Measurements from ENCODE around the gene FABP3.
"Not testable (repeated sequence)": the region's sequence is repeated elsewhere in the genome, so short reads cannot be mapped to it uniquely, and the experiment has no call there.

FABP3 gene

DNA sequence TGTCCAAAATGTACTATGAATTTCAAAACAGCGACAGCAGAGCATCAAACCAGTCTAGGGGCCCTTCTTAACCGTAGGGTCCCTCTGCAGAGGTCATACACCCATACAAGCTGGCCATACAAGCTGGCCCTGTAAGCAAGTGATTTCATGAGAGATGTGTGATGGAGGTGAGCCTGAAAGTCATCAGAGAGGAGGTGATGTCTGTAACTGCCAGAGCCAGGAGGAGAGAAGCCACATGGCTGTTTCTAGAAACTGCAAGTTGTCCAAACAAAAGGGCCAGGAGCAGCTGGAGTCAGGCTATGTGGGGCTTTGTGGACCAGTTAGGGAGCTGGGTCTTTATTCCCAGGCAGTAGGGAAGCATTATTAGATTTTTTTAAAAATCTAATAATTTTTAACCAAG is 25.4 kb upstream of the FABP3 start:
- DNase-seq (ENCODE audit: low spot score): no peak

DNA sequence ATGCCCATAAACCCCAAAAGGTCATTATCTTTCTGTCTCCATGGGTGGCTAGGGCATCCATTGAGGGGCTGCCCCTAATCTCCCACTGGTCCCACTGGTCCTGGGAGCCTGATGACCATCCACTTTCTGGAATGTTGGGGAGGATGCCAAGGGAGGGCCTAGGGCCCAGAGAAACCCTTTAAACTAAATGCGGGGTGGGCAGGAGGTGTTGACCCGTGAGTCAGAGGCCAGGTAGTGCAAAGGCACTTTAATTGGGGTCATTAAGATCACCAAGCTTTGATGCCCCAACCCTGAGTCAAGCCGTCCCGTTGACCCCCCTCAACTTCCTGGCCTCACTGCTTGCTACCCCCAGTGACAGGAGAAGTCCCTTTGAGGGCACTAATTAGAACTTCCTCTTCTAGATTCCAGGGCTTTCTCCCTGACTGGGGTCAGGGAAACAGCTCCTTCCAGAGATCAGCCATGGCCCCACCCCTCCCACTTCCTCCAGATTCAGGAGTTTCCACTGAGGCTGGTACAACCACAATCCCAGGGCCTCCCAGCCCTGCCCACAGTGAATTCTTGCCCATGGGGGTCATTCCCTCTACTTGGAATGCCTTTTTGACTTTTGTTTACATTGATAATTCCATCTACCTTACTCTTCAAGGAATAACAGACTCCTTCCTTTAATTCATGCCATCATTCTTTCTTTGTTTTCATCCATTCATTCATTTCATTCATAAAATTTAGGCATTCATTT is 24.7 kb upstream of the FABP3 start:
- DNase-seq (ENCODE audit: low spot score): no peak

DNA sequence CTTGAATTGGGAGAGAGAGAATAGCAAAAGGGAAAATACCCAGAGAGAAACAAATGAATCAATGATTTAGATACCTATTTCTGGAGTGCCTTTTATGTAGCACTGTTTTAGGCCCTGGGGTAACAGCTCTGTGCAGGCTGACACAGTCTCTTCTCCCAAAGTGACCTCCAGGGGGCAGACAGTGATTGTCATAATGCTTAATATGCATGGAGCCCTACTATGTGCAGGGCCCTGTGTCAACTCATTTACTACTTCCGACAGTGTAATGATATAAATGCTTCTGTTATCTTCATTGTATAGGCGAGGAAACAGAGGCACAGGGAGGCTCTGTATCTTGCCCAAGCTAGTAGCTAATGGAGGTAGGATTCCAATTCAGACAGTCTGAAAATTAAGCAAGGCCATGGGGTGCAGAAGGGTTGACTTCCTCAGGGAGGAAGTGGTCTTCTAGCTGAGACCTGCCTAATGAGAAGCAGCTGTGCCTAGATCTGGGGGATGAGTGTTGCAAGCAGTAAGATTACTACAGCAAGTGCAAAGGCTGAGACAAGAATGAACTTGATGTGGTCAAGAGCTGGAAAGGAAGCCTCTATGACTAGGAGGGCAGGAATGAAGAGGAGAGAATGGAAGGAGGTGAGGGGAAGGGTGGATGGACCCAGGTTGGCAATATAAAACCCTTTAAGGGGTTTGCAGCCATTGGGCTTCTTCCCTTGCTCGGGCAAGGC is 23.9 kb upstream of the FABP3 start:
- no peak for DNase-seq (ENCODE audit: low spot score)

DNA sequence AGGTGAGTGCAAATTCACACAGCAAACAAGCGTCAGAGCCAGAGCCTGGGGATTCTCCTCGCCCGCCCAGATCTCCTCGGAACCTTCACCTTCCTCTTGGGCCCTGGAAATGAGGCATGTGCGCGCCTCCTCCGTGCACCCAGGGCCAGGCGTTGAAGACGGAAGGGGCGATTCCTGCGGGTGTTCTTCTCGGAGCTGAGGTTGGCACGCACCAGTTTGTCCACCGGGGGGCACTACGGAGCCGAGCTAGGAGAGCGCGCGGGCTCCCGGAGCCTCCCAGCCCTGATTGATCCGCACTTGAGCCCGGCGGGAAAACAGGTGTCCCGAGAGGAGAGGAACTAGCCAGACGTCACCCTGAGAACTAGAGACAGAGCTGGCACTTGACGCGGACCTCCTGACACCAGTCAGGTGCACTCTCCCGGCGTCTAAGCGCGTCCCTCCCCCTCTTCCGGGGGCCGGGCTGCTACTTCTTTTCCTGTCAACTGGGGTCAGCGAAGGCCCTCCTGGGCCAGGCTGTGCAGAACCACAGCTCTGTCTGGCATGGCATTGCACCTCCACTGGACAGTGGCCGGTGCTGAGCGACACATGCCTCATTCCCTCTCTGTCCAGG is 21.8 kb upstream of the FABP3 start:
- peak; percentile 83 for DNase-seq (ENCODE audit: low spot score)

DNA sequence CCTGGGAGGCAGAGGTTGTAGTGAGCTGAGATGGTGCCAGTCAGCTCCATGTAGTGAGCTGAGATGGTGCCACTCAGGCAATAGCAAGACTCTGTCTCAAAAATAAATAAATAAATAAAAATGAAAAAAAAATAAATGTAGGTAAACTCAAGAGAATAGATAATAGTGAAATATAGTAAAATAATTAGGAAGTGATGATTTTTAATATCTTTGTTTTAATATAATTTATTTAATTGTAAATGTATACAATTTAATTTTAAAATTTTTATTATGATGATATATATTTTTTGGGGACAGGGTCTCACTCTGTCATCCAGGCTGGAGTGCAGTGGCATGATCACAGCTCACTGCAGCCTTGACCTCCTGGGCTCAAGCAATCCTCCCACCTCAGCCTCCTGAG is 20.6 kb upstream of the FABP3 start:
- DNase-seq (ENCODE audit: low spot score): no peak

DNA sequence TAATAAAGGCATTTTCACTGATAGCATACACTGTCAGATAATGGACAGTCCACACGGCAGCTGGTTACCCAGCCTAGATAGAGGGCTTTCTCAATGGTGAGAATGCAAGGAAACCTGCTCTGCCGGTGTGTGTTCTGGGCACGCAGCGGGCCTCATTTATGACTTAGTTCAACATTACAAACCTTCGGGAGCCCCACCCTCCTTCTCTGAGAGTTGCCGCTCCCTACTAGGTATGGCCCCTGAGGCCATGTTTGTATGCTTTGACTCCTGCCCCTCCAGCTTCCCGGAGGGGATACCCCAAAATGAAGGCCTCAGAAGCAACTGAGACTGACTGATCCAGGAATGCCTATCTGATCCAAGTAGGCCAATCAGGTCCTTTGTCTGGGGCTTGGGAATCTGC is 17.2 kb upstream of the FABP3 start:
- no peak for DNase-seq (ENCODE audit: low spot score)

DNA sequence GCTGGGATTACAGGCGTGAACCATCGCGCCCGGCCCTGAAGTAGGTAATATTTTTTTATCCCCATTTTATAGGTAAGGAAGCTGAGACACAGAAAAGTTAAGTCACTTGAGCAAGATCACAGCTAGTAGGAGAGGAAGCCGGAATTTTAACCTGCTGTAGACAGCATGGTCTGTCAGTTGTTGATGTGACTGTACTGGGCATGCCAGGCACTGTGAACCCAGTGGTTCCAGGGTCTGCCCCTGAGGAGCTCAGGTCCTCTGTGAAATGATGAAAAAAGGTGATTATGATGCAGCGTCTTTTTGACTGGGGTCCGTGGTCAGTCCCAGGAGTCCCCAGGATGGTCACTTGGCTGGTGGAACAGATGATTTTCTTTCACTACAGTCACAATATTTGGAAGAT is 16.7 kb upstream of the FABP3 start:
- no peak for DNase-seq (ENCODE audit: low spot score)

DNA sequence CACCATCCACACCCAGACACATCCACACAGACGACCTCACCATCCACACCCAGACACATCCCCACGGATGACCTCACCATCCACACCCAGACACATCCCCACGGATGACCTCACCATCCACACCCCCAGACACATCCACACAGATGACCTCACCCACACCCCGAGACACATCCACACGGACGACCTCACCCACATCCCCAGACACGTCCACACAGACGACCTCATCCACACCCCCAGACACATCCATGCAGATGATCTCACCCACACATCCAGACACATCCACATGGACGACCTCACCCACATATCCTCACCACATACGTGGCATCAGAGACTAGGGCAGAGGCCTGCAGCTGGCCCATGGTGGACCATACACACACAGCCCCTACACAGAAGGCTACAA is 14.7 kb upstream of the FABP3 start:
- no peak for DNase-seq (ENCODE audit: low spot score)

DNA sequence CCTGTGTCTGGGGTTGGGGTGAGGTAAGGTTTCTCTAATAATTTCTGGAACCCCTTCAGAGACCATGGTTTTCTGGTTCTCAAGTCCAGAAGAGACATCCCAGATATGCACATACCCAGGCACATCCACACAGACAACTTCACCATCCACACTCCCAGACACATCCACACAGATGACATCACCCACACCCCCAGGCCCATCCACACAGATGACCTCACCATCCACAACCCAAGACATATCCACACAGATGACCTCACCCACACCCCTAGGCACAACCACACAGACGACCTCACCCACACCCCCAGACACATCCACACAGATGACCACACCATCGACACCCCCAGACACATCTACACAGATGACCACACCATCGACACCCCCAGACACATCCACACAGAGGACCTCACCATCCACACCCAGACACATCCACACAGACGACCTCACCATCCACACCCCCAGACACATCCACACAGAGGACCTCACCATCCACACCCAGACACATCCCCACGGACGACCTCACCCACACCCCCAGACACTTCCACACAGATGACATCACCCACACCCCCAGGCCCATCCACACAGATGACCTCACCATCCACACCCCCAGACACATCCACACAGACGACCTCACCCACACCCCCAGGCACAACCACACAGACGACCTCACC is 13.8 kb upstream of the FABP3 start:
- not testable (repeated sequence) for DNase-seq (ENCODE audit: low spot score)

DNA sequence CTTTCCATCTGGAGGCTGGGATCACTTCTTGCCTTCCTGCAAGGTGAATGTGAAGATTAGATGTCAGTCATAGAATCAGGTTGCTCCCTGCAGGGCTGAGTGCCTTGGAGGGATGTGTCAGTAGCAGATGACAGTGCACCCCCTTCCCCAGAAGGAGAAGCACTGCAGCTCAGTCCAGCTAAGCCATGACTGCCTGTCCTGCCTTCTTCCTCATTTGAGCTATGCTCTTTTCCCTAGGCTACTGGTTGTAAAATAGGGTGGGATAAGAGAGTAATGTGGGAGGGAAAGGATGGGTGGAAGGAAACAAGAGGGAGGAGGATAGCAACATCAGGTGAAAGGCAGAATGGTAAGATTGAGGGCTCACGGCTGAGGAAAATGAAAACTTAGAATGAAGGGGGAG is 11.1 kb upstream of the FABP3 start:
- DNase-seq (ENCODE audit: low spot score): no peak

DNA sequence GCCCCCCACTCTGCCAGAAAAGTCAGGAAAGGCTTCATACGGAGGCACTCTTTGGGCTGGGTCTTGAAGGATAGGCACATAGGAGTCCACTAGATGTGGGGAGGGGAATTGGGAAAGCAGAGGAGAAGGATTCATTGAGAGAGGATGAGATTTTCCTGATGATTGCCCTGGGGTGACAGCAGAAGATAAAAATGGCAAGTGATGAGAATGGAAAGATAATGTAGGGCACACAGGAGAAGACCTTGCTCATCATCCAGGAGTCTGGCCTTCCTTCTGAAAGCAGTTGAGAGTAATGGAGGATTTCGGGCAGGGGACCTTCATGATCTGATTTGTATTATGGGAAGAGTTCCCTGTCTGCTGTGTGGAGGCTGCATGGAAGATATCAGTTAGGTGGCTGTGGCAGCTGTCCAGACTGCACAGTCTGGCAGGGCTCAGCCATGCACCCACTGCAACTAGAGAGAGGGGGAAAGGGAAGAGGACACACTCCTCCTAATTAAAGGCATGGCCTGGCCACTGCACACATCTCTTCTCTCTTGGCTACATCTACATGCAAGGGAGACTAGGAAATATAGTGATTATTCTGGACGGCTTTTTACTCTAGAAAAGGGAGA is 9.6 kb upstream of the FABP3 start:
- DNase-seq (ENCODE audit: low spot score): no peak

DNA sequence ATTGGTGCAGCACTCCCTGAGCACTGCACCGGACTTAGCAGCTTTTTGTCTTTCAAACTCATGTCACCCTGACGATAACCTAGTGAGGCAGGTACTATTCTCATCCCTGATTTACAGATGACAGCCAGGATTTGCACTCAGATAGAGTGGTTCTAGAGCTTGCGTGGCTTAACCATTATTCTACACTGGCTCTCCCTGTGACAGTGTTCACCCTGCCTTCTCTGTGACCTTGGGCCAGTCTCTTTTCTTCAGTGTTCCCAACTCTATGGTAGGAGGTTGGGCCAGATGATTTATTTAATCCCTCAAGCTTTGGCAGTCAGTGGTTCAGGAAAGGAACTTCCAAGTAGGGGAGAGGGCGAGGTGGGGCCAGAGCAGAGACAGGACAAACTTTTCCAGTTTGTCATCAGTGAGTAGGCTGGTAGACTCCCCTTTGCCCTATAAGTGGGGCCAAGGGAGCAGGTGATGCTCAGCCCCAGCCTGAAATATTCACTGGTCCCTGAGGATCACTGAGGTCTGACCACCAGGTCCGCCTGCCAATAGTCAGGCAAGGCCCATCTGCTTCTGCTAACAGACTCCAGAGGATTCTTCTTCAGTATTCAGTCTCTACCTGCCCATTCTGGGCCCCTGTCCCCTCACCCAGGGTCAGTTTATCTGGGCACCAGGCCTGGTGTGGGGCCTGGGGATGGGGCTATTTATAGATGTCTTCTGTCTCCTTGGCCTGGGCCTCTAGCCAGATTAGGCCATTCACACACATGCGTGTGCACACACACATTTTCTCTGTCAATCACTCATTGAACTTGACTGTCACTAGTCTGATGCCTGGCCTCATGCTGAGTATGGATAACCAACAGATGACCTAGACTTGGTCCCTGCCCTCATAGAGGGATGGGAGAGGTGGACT is 8.8 kb upstream of the FABP3 start:
- no peak for DNase-seq (ENCODE audit: low spot score)

DNA sequence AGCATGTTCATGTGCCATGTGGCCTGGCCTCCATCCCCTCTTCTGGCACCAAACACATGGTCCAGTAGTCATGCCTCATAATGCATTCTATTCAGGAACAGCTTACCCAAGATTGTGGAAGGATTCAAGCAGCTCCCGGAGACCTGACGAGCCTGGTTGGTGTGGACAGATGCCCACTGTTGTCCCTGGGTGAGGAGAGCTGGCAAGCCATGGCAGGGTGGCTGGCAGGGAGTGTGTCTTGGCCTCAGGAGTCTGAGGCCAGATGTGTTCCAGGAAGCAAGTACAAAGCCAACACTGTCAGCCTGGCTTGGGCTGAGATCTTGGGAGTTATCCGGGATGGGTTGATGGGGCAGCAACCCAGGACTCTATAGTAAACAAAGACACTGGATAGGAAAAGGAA is 7.3 kb upstream of the FABP3 start:
- DNase-seq (ENCODE audit: low spot score): no peak

DNA sequence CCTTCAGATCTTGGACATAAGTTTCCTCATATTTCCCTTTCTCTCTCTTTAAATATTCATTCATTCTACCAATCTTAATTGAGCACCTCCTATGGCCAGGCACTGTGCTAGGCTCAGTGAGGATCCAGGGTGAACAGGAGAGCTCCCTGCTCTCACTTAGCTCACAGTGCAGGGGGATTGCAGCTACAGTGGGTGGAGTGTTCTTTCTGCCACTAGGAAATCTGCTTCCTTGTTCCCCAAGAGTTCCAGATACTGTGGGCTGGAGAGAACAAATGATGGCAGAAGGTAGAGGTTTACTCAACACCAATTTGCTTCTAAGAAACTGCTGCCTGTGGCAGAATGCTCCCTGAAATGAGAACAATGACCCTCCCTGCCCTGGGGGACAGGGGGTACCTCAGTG is 5.1 kb upstream of the FABP3 start:
- no peak for DNase-seq (ENCODE audit: low spot score)

DNA sequence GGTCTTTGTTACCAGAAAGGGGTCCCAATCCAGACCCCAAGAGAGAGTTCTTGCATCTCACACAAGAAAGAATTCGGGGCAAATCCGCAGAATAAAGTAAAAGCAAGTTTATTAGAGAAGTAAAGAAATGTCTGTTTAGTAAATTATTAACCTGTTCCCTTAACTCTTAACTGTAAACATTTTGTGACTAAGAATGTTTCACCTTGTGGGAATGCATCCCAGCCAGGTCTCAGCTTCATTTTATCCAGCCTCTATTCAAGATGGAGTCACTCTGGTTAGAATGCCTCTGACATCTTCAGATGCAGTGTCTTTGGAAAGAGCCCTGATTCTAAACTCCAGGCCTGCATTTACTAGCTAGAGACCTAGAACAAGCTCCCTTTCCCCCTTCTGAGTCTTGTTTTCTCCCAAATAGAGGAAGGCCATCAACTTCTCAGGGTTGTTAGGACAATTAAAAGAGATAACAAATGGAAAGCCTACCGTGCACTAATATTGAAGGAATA is 4.5 kb upstream of the FABP3 start:
- no peak for DNase-seq (ENCODE audit: low spot score)

DNA sequence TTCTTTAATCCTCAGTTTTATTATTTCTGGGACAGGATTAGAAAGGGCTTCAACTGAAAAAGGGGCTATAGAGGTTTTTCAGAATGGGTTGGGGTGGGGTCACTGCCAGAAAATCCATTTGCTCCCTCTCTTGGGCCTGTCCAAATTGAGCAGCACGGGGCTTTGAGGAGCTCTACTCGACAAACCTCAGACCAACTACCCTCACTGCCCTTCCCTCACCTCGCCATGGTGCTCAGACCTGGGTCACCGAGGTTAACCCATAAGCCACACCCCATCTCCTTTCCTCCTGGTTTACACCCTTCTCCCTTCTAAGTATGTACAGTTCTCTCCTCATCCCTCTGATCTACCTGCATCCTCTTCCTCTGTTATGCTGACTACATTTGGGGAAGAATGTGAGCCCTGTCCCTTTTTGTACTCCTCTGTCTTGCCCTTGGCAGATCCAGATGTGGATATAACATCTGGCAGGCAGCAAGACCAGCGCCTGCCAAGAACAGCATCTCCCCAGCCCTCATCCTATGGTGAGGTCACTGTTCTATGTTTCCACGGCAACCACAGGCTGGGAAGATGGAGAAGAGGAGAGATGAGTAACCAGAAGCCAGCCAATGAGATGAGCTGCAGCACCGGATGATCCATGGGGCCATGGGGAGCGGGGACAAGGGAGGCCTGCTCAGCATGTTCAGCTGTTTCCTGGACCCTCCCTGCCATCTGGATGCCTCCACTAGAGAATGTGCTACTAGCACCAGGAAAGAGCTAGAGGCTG is 3.7 kb upstream of the FABP3 start:
- no peak for DNase-seq (ENCODE audit: low spot score)

DNA sequence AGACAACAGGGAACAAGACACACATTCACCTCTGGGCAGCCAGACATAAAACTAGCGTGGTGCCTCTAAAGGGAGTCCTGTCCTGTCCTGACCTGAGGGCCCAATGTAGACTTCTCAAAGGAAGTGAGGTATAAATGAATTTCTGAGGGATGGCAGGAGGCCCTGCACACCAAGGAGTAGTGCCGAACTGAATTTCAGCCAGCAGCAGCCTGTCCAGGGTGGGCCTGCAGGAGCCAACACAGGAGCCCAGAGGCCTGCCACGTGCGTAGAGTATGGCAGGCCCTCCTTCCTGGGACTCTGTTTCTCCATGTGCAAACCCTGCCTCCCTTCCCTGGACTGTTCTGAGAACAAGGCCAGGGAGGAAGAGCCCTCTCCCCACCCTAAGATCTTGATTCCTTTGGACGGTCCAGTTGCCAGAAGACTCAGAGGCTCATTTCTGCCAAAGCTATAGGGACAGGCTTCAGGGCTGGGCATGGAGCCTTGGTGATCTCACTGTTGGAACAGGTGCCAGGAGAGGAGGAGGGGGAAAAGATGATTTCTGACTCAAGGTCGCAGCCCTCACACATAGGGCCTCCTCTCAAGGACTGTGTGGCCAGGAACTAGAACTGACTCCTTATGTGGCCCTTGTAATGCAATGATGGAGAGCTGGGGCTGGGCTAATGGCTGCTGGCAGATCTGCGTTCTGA is 1.8 kb upstream of the FABP3 start:
- no peak for DNase-seq (ENCODE audit: low spot score)

DNA sequence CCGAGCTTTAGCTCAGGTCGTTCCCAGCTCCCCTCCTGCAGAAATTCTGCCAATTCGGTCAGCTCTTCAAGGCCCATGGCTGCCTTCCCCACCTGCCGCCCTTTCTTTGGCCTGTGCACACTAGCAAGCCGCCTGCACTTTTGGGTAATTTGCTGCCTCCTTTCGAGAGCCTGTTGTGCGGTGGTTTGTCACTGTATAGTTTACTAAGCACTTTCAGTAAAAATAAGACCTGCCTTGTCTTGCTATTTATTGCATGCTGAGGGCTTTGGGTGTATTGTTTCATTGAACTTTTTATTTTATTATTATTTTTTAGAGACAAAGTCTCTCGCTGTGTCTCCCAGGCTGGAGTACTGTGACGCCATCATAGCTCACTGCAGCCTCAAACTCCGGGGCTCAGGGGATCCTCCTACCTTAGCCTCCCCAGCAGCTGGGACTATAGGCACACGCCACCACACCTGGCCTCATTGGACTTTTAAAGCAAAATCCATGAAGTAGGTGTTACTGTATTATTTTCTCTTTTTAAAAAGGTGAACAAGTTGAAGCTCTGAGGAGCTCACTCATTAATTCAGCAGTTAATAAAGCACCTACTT is 1.1 kb upstream of the FABP3 start:
- DNase-seq (ENCODE audit: low spot score): no peak

DNA sequence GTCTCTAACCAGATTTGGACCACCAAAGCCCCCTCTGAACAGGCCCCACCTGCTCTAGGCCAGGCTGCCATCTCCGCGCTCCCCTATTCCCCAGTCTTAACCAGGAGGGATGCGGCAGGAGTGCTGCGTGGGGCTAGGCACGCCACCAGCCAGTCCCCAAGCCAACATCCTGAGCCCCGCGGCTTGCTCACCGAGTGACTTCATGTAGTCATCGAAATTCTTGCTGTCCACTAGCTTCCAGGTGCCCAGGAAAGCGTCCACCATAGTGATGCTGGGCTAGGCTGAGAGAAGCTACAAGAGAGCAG is 173 bp downstream of the FABP3 start:
- no peak for DNase-seq (ENCODE audit: low spot score)

DNA sequence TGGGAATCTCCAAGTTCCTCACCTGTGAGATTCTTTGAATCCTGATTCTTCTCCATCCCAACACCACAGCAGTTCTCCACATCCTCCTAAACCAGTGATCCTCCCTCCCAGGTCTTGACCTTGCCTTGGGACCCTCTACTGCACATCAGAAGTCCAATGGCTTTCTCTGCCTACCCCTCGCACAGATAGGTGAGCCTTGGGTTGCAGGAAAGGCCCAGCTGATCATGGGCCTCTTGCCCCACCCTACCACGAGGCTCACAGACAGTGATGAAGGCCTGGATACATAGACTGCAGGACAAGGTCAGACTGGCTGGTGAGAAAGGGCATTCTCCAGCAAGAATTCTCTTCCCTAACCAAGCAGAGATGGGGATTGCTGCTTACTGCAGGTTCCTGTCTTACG is 825 bp downstream of the FABP3 start:
- no peak for DNase-seq (ENCODE audit: low spot score)
